Measurements from ENCODE around the gene COPS8.

Gene COPS8

DNA sequence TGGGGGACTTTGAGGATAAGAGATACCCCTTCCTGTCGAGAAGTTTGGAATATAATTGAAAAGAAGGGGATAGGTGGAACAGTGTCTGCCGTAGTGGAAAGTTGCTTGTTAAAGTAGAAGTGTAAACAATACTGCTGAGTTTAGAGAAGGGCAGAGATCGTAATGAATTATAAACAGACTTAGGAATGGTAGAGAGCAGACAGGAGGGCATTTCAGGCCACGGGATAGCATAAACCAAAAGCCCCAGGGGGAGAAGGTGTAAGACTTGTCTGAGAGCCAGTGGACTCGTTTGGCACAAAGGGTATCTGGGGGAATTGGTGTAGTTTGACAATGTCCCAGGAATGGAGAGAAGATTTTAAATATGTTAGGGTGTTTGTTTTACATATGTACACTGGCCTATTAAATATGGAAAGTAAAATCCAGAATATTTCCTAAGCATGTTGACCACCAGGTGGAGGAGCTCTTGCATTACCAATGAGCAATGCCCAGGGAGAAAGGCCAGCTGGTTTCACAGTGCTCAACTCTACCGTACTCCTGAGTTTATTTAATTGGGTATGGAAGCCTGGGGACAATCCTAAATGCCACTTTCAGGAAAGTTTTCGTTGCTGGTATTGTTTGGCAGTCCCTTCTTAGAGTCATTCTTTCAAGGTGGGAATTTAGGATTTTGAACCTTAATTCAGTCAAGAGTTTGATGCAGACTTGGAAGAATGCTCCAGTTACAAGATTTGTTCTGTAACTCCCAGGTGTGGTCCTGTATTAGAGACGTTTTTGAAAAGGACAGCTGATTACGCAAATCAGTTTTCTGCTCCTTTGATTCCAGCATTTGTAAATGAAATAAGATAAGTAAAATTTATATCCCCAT lies 7.5 kb downstream of the COPS8 start:
- Histone ChIP-seq H3K4me2 (ENCODE audit: low read length) (no peak overlapping the region), H3K79me2 (ENCODE audit: insufficient read depth, low read length) (no peaks in the 10 kb centered on the region), H3K27ac (ENCODE audit: low read depth, low read length, poor library complexity, severe bottlenecking) (no peak overlapping the region), H3K4me3 (ENCODE audit: low read depth, low read length, poor library complexity, severe bottlenecking) (no peak overlapping the region), H3K9me3 (ENCODE audit: low read length) (no peaks in the 10 kb centered on the region), H3F3A (ENCODE audit: insufficient read depth, low read length) (no peaks in the 10 kb centered on the region), H3K36me3 (ENCODE audit: insufficient read depth, low read length) (peaks cover 63% of the 10 kb centered on the region), H3K4me1 (ENCODE audit: insufficient read depth, low read length, severe bottlenecking) (no peaks in the 10 kb centered on the region), H3K27me3 (ENCODE audit: insufficient read depth, low read length) (no peaks in the 10 kb centered on the region), H3K9me2 (ENCODE audit: low read depth, low read length) (no peaks in the 10 kb centered on the region), H4K20me1 (ENCODE audit: insufficient read depth, low read length) (no peaks in the 10 kb centered on the region), H2AFZ (ENCODE audit: low read length) (no peak overlapping the region), H3K9ac (ENCODE audit: low read length) (no peak overlapping the region)
- no peak for TF ChIP-seq EZH2 (IDR thresholded peaks at IDR 0.05; ENCODE audit: borderline replicate concordance, low read length)
- TF ChIP-seq, protein P1, sequence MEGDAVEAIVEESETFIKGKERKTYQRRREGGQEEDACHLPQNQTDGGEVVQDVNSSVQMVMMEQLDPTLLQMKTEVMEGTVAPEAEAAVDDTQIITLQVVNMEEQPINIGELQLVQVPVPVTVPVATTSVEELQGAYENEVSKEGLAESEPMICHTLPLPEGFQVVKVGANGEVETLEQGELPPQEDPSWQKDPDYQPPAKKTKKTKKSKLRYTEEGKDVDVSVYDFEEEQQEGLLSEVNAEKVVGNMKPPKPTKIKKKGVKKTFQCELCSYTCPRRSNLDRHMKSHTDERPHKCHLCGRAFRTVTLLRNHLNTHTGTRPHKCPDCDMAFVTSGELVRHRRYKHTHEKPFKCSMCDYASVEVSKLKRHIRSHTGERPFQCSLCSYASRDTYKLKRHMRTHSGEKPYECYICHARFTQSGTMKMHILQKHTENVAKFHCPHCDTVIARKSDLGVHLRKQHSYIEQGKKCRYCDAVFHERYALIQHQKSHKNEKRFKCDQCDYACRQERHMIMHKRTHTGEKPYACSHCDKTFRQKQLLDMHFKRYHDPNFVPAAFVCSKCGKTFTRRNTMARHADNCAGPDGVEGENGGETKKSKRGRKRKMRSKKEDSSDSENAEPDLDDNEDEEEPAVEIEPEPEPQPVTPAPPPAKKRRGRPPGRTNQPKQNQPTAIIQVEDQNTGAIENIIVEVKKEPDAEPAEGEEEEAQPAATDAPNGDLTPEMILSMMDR (IDR thresholded peaks at IDR 0.05; ENCODE audit: low read length) = no peak

DNA sequence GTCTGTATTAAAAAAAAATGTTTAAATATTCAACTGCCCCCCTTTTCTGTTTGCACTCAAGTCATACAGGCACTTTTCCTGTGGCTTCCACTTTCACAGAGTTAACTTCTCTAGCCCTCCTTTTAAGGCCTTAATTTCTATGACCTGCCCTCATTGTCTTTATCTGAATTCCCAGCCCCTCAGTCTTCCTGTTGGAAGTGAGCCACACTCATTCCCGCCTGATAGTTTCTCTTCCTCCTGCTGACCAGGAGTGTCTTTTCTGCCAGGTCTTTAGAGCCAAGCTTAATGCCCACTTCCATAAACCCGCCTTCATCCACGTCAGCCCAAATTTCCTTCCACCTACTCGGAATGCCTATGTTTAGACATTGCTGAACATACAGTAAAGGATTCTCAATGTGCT lies 10.5 kb downstream of the COPS8 start:
- H3F3A ChIP-seq (ENCODE audit: insufficient read depth, low read length) = no peaks in the 10 kb centered on the region
- H3K4me3 ChIP-seq (ENCODE audit: low read depth, low read length, poor library complexity, severe bottlenecking) = no peak overlapping the region
- no peak for TF ChIP-seq EZH2 (IDR thresholded peaks at IDR 0.05; ENCODE audit: borderline replicate concordance, low read length)
- TF ChIP-seq, protein P1 (IDR thresholded peaks at IDR 0.05; ENCODE audit: low read length) = no peak
- no peaks in the 10 kb centered on the region for H4K20me1 ChIP-seq (ENCODE audit: insufficient read depth, low read length)
- no peaks in the 10 kb centered on the region for H3K27me3 ChIP-seq (ENCODE audit: insufficient read depth, low read length)
- peaks cover 68% of the 10 kb centered on the region for H3K36me3 ChIP-seq (ENCODE audit: insufficient read depth, low read length)
- no peak overlapping the region for H3K27ac ChIP-seq (ENCODE audit: low read depth, low read length, poor library complexity, severe bottlenecking)
- no peaks in the 10 kb centered on the region for H3K9me2 ChIP-seq (ENCODE audit: low read depth, low read length)
- no peak overlapping the region for H3K4me2 ChIP-seq (ENCODE audit: low read length)
- H3K9me3 ChIP-seq (ENCODE audit: low read length) = no peaks in the 10 kb centered on the region
- H3K4me1 ChIP-seq (ENCODE audit: insufficient read depth, low read length, severe bottlenecking) = no peaks in the 10 kb centered on the region
- H3K79me2 ChIP-seq (ENCODE audit: insufficient read depth, low read length) = no peaks in the 10 kb centered on the region
- no peak overlapping the region for H3K9ac ChIP-seq (ENCODE audit: low read length)
- no peak overlapping the region for H2AFZ ChIP-seq (ENCODE audit: low read length)

DNA sequence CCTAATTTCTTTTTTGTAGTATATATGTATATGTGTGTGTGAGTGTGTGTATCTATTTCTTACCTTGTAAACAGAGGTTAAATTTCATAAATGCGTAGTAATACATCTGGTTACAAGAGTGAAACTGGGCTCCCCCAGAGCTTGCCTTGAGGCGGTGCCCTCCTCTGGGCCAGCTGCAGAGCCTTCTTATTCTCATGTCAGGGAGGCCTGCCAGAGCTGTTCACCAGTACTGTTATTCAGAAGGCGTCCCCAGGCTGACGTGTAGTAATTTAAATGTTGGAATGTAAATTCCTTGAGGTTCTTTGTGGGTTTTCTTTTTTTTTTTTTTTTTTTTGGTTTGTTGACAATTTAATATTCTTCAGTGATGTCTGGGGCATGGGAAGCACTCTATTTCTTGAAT lies 11.2 kb downstream of the COPS8 start:
- Histone ChIP-seq H3F3A (ENCODE audit: insufficient read depth, low read length) (no peaks in the 10 kb centered on the region), H3K4me2 (ENCODE audit: low read length) (no peak overlapping the region), H3K4me3 (ENCODE audit: low read depth, low read length, poor library complexity, severe bottlenecking) (no peak overlapping the region), H2AFZ (ENCODE audit: low read length) (no peak overlapping the region), H3K79me2 (ENCODE audit: insufficient read depth, low read length) (no peaks in the 10 kb centered on the region), H3K27ac (ENCODE audit: low read depth, low read length, poor library complexity, severe bottlenecking) (no peak overlapping the region), H3K9me3 (ENCODE audit: low read length) (no peaks in the 10 kb centered on the region), H4K20me1 (ENCODE audit: insufficient read depth, low read length) (no peaks in the 10 kb centered on the region), H3K36me3 (ENCODE audit: insufficient read depth, low read length) (peaks cover 72% of the 10 kb centered on the region), H3K27me3 (ENCODE audit: insufficient read depth, low read length) (no peaks in the 10 kb centered on the region), H3K4me1 (ENCODE audit: insufficient read depth, low read length, severe bottlenecking) (no peaks in the 10 kb centered on the region), H3K9me2 (ENCODE audit: low read depth, low read length) (no peaks in the 10 kb centered on the region), H3K9ac (ENCODE audit: low read length) (no peak overlapping the region)
- no peak for TF ChIP-seq EZH2 (IDR thresholded peaks at IDR 0.05; ENCODE audit: borderline replicate concordance, low read length)
- TF ChIP-seq, protein P1 (IDR thresholded peaks at IDR 0.05; ENCODE audit: low read length) = no peak
